IMR-90 (cell line): Measurements from ENCODE around the gene RHOBTB3.

Source experiments
- CTCF ChIP-seq: conservative IDR thresholded peaks from 2 replicates; pipeline ENCODE4 v1.5.1; 2012; ENCODE audit warnings: mild to moderate bottlenecking, low read depth, low read length, improper control_type of control experiment
- POLR2A ChIP-seq: IDR thresholded peaks from 2 replicates; pipeline ENCODE4 v1.6.1; 2012; ENCODE audit warnings: mild to moderate bottlenecking, low read depth, low read length
- RCOR1 ChIP-seq: IDR thresholded peaks from 2 replicates; pipeline ENCODE4 v1.6.1; 2012; ENCODE audit warnings: mild to moderate bottlenecking, low read length, improper control_type of control experiment; ENCODE audit not compliant: insufficient replicate concordance

- no peak for TF ChIP-seq CTCF
- TF ChIP-seq POLR2A, result no peak
- no peak for TF ChIP-seq RCOR1
Observed at GRCh38 chr5:95738072-95738471, 6.9 kb downstream of the RHOBTB3 start.
